IPS DF 6.9 (cell line): Measurements from ENCODE around the gene ABCA1.

ENCODE experiments used
- DNase-seq: peaks from one replicate; pipeline ENCODE4 v3.0.0-alpha.2; 2013; ENCODE audit warnings: low read depth, low spot score
- H3K27ac ChIP-seq: one replicate; pipeline ENCODE4 v1.5.1; 2013; ENCODE audit warnings: low read length, control low read depth
- H3K27me3 ChIP-seq: 2 replicates; pipeline ENCODE4 v1.6.1; 2013; ENCODE audit warnings: mild to moderate bottlenecking, low read length; ENCODE audit not compliant: control insufficient read depth, insufficient read depth
- H3K36me3 ChIP-seq: 2 replicates; pipeline ENCODE4 v1.6.1; 2013; ENCODE audit warnings: low read length; ENCODE audit not compliant: control insufficient read depth, insufficient read depth
- H3K4me1 ChIP-seq: 2 replicates; pipeline ENCODE4 v1.6.1; 2013; ENCODE audit warnings: low read length; ENCODE audit not compliant: control insufficient read depth, insufficient read depth
- H3K4me3 ChIP-seq: 2 replicates; pipeline ENCODE4 v1.5.1; 2013; ENCODE audit warnings: mild to moderate bottlenecking, low read length
- H3K9me3 ChIP-seq: 2 replicates; pipeline ENCODE4 v1.6.1; 2013; ENCODE audit warnings: low read length, inconsistent platforms; ENCODE audit not compliant: control insufficient read depth, insufficient read depth
- WGBS: extraction: QIAGEN DNeasy Blood & Tissue Kit; methylation state at CpG from one replicate; pipeline ENCODE4 v1.1.7; 2013; ENCODE audit warnings: mixed read lengths, missing lambda C conversion rate; ENCODE audit not compliant: insufficient read length, insufficient coverage; 5-methylcytosine and 5-hydroxymethylcytosine counted together

The ABCA1 gene

DNA sequence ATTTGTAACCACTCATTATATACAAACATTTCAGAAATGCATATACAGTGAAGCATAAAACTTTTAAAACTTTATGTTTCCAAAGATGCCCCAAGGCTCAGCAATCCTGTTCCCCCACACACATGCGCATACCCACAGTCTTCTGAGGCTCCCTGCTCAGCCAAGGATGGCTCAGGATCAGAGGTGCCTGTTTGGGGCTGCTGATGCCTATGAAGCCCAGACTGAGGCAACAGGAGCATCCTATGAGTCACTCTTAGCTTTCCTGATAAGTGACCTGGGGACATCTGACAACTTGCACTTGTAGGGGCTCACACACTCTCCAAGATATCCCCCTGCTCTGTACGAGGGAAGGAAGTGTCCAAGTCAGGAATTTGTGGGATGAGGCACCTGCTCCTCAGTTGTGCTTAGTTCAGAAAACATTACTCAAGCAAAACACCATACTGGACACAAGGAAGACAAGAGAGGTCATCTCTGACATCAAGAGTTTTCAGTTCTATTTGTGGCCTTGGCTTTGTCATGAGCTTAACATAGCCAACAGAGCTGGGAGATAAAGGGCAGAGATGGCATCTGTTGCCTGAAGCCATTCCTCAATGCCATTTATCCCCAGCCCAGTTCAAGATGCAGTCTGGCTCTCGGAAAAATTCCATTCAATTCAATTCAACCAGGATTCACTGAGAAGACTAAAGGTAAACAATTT lies 101.7 kb downstream of the ABCA1 start:
- H3K27me3 ChIP-seq, result no peaks in the 10 kb centered on the region
- no peak for DNase-seq
- no CpG with 5 or more reads among the region's 3 CpGs for WGBS
- H3K4me3 ChIP-seq, result no peak overlapping the region
- no peaks in the 10 kb centered on the region for H3K4me1 ChIP-seq
- no peaks in the 10 kb centered on the region for H3K36me3 ChIP-seq
- H3K27ac ChIP-seq, result no peak overlapping the region
- no peaks in the 10 kb centered on the region for H3K9me3 ChIP-seq

GRCh38 chr9:104820336-104820735 lies 107.6 kb downstream of the ABCA1 start:
- no peaks in the 10 kb centered on the region for H3K36me3 ChIP-seq
- no peaks in the 10 kb centered on the region for H3K9me3 ChIP-seq
- H3K4me1 ChIP-seq, result no peaks in the 10 kb centered on the region
- WGBS, result no CpG with 5 or more reads among the region's 4 CpGs
- no peaks in the 10 kb centered on the region for H3K27me3 ChIP-seq
- H3K4me3 ChIP-seq, result no peak overlapping the region
- DNase-seq, result no peak
- H3K27ac ChIP-seq, result no peak overlapping the region

- no CpG with 5 or more reads among the region's 3 CpGs for WGBS
- DNase-seq, result no peak
- Histone ChIP-seq H3K27me3 (no peaks in the 10 kb centered on the region), H3K27ac (no peak overlapping the region), H3K4me3 (no peak overlapping the region), H3K36me3 (no peaks in the 10 kb centered on the region), H3K9me3 (no peaks in the 10 kb centered on the region), H3K4me1 (no peaks in the 10 kb centered on the region)
Measured at GRCh38 chr9:104819033-104819432, 108.9 kb downstream of the ABCA1 start.

- no peaks in the 10 kb centered on the region for H3K4me1 ChIP-seq
- no peak overlapping the region for H3K27ac ChIP-seq
- no peaks in the 10 kb centered on the region for H3K27me3 ChIP-seq
- WGBS, result no CpG with 5 or more reads among the region's 7 CpGs
- H3K4me3 ChIP-seq, result no peak overlapping the region
- H3K9me3 ChIP-seq, result no peaks in the 10 kb centered on the region
- H3K36me3 ChIP-seq, result no peaks in the 10 kb centered on the region
- no peak for DNase-seq
Measured at GRCh38 chr9:104817437-104817836, 110.5 kb downstream of the ABCA1 start.

GRCh38 chr9:104815851-104816565 lies 111.9 kb downstream of the ABCA1 start:
- DNase-seq, result no peak
- Histone ChIP-seq H3K9me3 (no peaks in the 10 kb centered on the region), H3K4me3 (no peak overlapping the region), H3K27me3 (no peaks in the 10 kb centered on the region), H3K36me3 (no peaks in the 10 kb centered on the region), H3K4me1 (no peaks in the 10 kb centered on the region), H3K27ac (no peak overlapping the region)
- no CpG with 5 or more reads among the region's 7 CpGs for WGBS

DNA sequence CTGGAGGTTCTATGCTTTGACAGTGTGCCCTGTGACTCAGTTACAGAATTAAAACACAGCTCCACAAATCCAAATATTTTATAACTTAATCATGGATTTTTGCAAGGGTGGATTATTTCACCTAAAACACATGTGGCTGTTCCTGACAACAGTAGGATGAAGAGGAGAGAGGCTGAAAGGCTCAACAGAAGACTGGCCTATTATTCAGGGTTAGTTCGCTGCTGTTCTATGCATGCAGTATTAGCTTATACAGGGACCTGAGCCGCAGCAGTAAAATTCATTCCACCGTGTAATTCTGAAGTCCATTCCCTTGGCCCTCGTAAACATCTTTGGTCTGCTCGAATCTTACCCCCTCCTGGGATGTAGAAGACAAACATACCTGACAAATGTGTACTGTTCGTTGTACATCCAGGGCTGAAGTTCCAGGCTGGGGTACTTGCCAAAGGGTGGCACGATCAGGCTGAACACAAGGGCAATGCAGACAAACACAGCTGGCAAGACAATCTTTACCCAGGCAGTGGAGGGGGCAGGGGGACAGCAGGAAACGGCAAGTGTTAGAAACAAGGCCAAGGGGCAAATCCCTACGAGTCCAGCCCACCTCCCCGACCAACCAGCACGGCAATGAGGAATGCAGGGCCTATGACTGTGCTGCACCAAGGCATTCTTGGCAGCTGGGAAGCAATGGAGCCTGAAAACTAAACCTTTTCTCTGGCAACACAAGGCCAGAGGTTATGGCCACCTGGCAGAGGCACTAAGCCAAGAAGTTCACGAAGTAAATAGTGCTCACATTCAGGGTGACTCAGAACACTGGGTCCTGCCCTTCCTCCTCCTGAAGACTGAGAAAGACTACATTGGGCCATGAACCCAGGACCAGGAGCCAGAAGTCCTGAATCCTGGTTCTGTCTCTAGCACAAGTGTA lies 117.3 kb downstream of the ABCA1 start:
- WGBS, result no CpG with 5 or more reads among the region's 12 CpGs
- H3K27ac ChIP-seq, result no peak overlapping the region
- no peak for DNase-seq

DNA sequence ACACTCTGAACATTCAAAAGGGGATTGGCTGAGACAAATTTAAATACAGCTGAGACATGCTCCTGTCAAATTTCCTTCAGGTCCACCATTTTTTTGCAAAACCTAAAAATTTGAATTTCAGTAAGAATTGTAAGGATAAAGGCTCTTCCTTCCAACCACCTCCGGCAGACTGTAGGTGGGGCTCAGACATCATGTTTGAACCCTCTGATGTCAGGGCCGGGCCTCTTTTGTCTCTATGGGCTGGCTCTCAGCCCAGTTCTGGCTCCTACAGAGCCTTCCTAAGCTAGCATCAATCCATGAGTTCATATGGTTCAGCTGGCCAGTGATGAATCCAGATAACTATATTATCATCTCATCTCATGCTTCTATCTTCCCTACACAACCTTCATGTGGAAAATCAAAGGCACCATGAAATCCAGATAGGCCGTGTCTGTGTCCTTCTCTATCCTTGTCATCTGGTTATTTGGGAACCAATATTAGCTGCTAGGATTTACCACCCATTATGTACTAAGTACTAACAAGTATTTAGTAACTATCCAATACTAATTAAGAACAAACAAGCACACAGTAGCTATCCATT lies 119.8 kb downstream of the ABCA1 start:
- no peaks in the 10 kb centered on the region for H3K9me3 ChIP-seq
- H3K27ac ChIP-seq, result no peak overlapping the region
- no peaks in the 10 kb centered on the region for H3K36me3 ChIP-seq
- no CpG with 5 or more reads among the region's 3 CpGs for WGBS
- H3K4me3 ChIP-seq, result no peak overlapping the region
- DNase-seq, result peak; percentile 18
- H3K27me3 ChIP-seq, result no peaks in the 10 kb centered on the region
- H3K4me1 ChIP-seq, result no peaks in the 10 kb centered on the region

More for the DNA sequence above, 117.3 kb downstream of the ABCA1 start:
- Histone ChIP-seq H3K4me1 (no peaks in the 10 kb centered on the region), H3K4me3 (no peak overlapping the region), H3K9me3 (no peaks in the 10 kb centered on the region), H3K27me3 (no peaks in the 10 kb centered on the region), H3K36me3 (no peaks in the 10 kb centered on the region)

DNA sequence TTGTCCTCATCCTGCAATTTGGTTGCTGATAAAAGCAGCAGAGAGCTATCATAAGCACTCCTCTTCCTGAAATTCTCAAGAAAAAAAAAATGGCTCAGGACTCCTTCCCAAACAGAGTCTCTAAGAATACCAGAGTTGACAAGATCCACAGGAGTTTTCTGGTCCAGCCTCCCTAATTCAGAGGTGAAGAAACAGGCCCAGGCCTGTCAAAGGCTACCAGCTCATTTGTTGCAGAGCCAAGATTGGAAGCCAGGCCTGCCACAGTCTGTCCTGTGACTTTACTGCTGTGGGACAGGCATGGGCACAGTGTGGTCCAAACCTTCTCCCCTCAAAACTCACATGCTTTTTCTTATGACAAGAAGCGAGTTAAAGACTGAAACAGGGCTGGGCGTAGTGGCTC lies 122.5 kb downstream of the ABCA1 start:
- H3K9me3 ChIP-seq, result no peaks in the 10 kb centered on the region
- DNase-seq, result no peak
- H3K4me1 ChIP-seq, result no peaks in the 10 kb centered on the region
- no CpG with 5 or more reads among the region's 2 CpGs for WGBS
- H3K27me3 ChIP-seq, result no peaks in the 10 kb centered on the region; the same call in 1 of the 2 replicates
- no peaks in the 10 kb centered on the region for H3K36me3 ChIP-seq
- no peak overlapping the region for H3K27ac ChIP-seq
- H3K4me3 ChIP-seq, result no peak overlapping the region

DNA sequence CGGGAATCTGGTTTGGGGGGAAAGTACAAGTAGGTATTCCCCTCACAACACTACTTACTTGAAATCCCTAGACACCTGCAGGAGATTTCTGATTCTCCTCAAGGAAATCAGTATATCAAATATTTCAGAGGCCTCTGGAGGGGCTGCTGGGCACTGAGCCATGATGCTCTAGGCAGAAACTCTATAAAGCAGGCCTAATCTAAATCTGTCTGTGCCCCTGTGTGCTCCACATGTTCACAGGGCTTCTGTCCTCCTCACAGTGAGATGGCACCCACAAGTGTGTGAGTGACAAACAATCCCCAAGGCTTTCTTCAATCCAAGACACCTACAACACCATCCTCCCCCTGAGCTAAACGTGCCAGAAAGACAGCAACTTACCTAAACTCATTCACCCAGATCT lies 125.0 kb downstream of the ABCA1 start:
- Histone ChIP-seq H3K36me3 (no peaks in the 10 kb centered on the region), H3K9me3 (no peaks in the 10 kb centered on the region), H3K4me1 (no peaks in the 10 kb centered on the region), H3K27ac (no peak overlapping the region), H3K4me3 (no peak overlapping the region), H3K27me3 (no peaks in the 10 kb centered on the region; the same call in 1 of the 2 replicates)
- WGBS, result no CpG with 5 or more reads among the region's 2 CpGs
- no peak for DNase-seq

GRCh38 chr9:104802110-104802509 lies 125.8 kb downstream of the ABCA1 start:
- no peaks in the 10 kb centered on the region; the same call in 1 of the 2 replicates for H3K27me3 ChIP-seq
- no peak for DNase-seq

More at GRCh38 chr9:104802110-104802509, 125.8 kb downstream of the ABCA1 start:
- Histone ChIP-seq H3K9me3 (no peaks in the 10 kb centered on the region), H3K4me3 (no peak overlapping the region), H3K27ac (no peak overlapping the region), H3K36me3 (no peaks in the 10 kb centered on the region), H3K4me1 (no peaks in the 10 kb centered on the region)
- no CpG with 5 or more reads among the region's 5 CpGs for WGBS
